NCI-H1694 treated with DMSO at 0.1 percent for 48 hours (cell line): ENCODE measurements around the gene ZNF575.
A peak's percentile ranks its signal among the peaks of the same experiment; 100 is the strongest.
"Not testable (repeated sequence)": the region's sequence is repeated elsewhere in the genome, so short reads cannot be mapped to it uniquely, and the experiment has no call there.

Source experiments
- DNase-seq: peaks from one replicate; lab custom pipeline; 2025; lab: John Stamatoyannopoulos, UW

ZNF575 gene

DNA sequence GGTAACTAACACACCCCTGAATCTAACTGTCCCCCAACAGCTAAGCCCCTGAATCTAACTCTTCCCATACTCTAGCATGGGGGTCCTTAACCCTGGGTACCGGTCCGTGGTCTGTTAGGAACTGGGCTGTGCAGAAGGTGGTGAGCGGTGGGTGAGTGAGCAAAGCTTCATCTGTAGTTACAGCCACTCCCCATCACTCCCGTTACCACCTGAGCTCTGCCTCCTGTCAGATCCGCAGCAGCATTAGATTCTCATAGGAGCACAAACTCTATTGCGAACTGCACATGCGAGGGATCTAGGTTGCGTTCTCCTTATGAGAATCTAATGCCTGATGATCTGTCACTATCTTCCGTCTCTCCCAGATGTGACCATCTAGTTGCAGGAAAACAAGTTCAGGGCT, 22.3 kb upstream of the ZNF575 start:
- DNase-seq = no peak

DNA sequence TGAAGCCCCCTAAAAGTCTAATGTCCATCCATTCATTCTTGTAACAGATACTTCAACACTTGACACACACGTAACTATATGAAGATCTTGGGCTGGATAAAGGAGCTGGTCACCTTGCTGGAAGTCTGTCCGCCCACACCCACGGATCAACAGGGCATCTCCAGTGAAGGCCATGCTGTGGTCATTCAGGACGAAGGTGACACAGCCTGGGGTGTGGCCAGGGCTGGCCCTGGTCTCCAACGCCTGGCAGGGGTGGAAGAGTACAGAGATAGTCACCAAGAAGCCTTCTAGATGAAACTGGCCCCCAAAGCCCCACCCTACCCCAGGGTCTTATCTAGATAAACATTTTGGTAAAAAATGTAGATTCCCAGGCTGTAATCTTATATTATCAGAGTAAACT, 21.7 kb upstream of the ZNF575 start:
- DNase-seq = no peak

- DNase-seq = not testable (repeated sequence)
Measured at GRCh38 chr19:43512399-43512798, 20.6 kb upstream of the ZNF575 start.

GRCh38 chr19:43518051-43518450, 14.9 kb upstream of the ZNF575 start:
- no peak for DNase-seq

DNA sequence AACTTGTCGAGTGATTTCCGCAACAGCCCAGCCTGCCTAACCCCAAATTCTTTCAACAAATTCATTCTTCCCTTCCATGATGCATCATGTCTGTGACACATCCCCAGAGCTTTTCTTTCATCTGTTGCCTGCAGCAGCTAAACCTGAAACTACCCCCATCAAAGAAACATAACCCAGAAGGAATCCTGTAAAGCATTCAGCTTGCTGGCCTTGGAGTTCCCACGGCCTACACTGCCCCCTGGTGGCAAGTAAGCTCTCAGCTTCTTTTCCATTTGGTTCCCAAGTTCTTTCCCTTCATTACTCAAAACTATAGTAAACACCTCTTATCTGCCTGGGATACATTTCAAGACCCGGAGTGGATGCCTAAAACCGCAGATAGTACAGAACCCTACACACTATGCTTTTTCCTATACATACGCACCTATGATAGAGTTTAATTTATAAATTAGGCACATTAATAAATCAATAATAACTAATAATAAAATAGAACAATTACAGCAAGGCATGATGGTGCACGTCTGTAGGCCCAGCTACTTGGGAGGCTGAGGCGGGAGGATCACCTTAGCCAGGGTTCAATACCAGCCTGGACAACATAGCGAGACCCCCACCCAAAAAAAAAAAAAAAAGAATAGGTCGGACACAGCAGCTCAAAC, 13.4 kb upstream of the ZNF575 start:
- DNase-seq = peak; percentile 80

- DNase-seq = no peak
Measured at GRCh38 chr19:43522929-43523328, 10.1 kb upstream of the ZNF575 start.

- not testable (repeated sequence) for DNase-seq
Measured at GRCh38 chr19:43523696-43524095, 9.3 kb upstream of the ZNF575 start.

GRCh38 chr19:43524922-43525835, 7.8 kb upstream of the ZNF575 start:
- no peak for DNase-seq

DNA sequence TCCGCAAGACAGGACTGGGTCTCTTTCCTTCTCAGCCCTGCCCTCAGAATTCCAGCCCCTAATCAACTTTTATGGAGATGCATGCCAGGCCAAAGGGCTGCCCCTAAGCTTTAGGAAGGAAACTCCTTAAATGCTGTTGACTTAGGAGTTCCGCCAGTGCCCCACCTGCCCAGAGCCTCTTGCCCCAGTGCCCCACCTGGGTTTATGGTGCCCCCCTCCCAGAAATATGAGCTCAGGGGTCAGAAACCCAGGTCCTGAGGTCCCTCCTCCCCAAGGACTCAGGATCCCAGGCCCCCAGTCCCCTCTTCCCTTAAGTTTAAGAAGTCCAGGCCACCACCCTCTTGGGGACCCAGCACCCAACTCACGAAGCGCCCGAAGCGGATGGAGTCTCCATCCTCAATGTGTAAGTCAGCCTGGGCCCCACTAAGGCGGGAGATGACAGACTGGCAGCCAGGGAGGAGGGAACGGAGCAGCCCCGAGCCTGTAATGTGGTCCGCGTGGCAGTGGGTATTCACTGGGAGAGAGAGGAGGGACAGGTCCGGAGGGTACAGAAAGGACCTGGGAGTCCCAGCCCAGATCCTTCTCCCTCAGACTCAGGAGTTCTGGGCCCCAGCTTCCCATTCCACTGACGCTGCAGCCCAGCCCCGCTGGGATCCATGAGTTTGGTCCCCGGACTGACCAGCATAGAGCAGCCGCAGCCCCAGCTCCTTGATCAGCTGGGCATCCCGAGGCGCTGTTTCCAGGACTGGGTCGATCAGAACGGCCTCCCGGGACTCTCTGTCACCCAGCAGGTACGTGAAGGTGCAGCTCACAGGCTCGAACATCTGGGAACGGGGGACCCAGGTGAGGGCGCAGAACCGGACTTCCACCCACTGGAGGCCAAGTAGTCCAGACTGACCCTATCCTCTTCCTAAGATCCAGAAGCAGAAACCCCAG, 6.9 kb upstream of the ZNF575 start:
- no peak for DNase-seq

- peak; percentile 39 for DNase-seq
Measured at GRCh38 chr19:43526884-43527859, 5.8 kb upstream of the ZNF575 start, which contains the start of gene ETHE1. TSS of gene ETHE1 (minus strand) at chr19:43527201. CDS start at chr19:43527177, 24 bp downstream.

- DNase-seq = no peak
Measured at GRCh38 chr19:43527860-43528622, 4.9 kb upstream of the ZNF575 start.

- DNase-seq = no peak
Measured at GRCh38 chr19:43532571-43532961, 422 bp upstream of the ZNF575 start.

- DNase-seq = peak; percentile 85
Measured at GRCh38 chr19:43533546-43534304, 737 bp downstream of the ZNF575 start.

GRCh38 chr19:43534305-43534815, 1.4 kb downstream of the ZNF575 start:
- DNase-seq = no peak

DNA sequence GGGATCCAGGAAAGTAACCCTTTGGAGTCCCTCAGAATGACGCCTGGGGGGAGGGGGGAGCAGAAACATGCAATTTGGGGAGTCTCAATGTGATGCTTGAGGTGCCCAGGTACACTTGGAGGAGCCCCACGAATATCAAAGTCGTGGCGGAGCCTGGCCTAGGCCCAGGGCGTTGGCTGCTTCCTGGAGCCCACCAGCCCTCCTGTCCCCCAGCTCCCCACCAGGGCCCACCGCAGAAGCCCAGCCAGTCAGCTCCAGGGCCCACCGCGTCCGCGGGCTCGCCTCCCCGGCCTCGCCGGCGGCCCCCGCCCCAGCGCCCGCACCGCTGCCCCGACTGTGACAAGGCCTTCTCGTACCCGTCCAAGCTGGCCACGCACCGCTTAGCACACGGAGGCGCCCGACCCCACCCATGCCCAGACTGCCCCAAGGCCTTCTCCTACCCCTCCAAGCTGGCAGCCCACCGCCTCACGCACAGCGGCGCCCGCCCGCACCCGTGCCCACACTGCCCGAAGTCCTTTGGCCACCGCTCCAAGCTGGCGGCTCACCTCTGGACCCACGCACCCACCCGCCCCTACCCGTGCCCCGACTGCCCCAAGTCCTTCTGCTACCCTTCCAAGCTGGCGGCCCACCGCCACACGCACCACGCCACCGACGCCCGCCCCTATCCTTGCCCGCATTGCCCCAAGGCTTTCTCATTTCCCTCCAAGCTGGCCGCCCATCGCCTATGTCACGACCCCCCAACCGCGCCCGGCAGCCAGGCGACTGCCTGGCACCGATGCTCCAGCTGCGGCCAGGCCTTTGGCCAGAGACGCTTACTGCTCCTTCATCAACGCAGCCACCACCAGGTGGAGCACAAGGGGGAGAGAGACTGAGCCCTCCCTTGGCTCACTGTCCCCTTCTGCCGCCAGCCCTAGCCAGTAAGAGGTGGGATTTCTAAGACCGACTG, 2.1 kb downstream of the ZNF575 start:
- DNase-seq = peak; percentile 9

DNA sequence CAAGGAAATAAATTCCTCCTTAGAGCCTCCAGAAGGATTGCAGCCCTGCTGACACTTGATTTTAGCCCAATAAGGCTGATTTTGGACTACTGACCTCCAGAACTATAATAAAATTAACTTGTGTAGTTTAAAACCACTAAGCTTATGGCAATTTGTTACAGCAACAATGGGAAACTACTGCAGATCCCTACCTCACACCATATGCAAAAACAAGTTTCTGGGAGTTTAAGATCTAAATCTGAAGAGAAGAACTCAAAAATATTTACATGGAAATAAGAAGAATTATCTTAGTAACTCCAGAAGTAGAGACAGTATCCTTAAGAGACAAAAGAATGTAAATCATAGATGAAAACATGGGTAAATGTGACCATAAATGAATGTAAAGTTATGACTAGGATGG, 5.9 kb downstream of the ZNF575 start:
- DNase-seq = no peak

DNA sequence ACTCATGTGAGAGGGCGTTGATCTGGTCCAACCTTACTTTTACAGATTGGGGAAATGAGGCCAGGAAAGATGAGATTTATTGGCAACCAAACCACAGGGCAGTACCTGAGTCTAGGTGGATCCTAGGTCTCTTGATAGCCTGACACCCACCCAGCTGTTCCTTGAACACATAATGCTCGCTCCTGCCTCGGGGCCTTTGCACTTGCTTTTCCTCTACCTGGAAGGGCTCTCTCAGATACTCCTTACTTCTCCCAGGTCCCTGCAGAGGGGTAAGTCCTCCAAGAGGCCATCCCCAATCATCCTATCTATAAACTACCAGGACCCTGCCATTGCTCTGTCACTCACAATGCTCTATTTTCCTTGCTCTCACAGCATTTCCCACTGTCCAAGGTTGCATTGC, 7.4 kb downstream of the ZNF575 start:
- DNase-seq = no peak
